ENCODE data around the gene TTC3.

The TTC3 gene

DNA sequence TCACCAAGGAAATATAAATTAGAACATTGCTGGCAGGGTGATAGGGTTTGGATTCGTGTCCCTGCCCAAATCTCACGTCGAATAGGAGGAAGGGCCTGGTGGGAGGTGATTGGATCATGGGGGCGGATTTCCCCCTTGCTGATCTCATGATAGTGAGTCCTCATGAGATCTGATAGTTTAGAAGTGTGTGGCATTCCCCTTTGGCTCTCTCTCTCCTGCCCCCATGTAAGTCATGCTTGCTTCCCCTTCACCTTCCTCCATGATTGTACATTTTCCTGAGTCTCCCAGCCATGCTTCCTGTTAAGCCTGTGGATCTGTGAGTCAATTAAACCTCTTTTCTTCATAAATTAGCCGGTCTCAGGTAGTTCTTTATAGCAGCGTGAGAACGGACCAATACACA lies 133.4 kb downstream of the TTC3 start:
- TF ChIP-seq, protein P1, sequence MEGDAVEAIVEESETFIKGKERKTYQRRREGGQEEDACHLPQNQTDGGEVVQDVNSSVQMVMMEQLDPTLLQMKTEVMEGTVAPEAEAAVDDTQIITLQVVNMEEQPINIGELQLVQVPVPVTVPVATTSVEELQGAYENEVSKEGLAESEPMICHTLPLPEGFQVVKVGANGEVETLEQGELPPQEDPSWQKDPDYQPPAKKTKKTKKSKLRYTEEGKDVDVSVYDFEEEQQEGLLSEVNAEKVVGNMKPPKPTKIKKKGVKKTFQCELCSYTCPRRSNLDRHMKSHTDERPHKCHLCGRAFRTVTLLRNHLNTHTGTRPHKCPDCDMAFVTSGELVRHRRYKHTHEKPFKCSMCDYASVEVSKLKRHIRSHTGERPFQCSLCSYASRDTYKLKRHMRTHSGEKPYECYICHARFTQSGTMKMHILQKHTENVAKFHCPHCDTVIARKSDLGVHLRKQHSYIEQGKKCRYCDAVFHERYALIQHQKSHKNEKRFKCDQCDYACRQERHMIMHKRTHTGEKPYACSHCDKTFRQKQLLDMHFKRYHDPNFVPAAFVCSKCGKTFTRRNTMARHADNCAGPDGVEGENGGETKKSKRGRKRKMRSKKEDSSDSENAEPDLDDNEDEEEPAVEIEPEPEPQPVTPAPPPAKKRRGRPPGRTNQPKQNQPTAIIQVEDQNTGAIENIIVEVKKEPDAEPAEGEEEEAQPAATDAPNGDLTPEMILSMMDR (conservative IDR thresholded peaks at IDR 0.05), result no peak
- H3K27ac ChIP-seq, result no peak overlapping the region

DNA sequence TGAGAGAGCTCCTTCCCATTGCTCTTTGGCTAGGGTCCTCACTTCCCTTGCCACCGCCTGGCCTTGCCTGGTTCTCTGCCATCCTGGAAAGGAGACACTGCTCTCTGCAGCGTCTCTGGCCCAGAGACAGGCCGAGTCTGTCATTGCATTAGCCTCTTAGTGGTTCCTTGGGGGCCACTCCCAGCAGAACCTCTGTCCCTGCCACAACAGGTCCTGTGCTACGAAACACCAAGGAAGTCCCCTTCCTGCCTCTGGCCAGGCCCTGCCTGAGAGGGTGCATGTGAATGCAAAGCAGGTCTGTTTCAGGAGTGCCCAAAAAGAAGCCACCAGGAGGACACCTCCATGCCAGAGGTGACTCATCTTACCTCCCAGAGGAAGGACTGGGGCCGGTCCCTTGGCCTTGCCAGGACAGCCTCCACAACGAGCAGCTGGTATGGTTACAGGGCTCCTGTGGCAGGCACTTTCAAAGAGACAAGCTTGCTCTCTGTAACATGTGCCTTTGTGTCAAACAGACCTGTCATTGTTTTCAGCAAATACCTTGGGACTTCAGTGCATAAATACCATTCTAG lies 134.5 kb downstream of the TTC3 start:
- no peak for TF ChIP-seq ZFX (IDR thresholded peaks at IDR 0.05)
- TF ChIP-seq, protein P1 (conservative IDR thresholded peaks at IDR 0.05), result no peak
- no peak overlapping the region for H3K27ac ChIP-seq

DNA sequence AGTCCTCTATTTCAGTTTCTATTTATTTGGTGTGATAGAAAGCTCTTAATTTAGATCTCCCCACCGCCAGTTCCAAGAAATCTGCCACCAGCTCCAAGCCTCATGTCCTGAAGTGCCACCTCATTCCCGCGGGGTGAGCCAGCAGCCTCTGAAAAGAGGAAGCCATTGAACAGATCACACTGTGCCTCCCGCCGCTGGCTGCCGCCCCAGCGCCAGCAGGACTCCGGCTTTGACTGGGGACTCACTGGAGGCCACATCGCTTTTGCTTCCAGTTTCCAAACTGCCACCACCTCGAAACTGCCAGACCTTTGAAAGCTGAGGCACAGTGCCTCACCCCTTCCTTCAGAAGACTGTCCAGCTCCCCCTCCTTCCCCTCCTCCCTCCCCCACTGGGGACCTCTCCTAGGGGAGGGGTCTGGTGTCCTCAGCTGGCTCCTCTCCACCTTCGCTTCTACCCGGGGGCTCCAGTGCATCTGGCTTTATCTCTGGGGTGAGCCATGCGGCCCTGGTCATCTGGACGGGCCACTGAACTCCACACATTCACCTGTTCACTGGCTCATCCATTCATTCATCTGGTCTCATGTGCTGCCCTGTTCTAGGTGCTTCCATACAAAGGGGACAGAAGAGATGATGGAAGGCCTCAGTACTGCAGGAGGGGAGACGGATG lies 135.1 kb downstream of the TTC3 start:
- no peak overlapping the region for H3K27ac ChIP-seq
- TF ChIP-seq, protein P1 (conservative IDR thresholded peaks at IDR 0.05), result no peak
- TF ChIP-seq ZFX (IDR thresholded peaks at IDR 0.05), result no peak

DNA sequence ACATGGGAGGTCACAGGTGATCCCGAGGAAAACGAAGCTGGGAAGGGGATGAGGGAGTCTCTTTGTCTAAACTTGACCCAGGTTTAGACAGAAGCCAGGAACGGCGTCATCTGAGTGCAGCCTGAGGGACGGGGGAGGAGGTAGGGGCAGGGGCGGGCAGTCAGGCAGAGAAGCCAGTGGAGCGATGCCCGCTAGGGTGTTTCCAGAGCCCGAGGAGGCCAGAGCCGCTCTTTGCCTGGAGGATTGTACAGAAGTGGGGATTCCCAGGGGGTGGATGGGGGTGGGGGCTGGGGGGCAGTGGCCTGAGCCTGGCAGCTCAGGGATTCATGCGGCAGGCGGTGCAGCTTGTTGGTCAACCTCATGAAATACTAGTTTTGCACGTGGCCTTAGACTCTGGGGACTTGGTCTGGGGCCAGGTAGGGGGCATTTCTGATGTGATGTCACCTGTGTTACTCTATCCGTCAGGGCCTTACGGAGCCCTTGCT lies 135.7 kb downstream of the TTC3 start:
- TF ChIP-seq, protein P1 (conservative IDR thresholded peaks at IDR 0.05), result no peak
- TF ChIP-seq ZFX (IDR thresholded peaks at IDR 0.05), result no peak

DNA sequence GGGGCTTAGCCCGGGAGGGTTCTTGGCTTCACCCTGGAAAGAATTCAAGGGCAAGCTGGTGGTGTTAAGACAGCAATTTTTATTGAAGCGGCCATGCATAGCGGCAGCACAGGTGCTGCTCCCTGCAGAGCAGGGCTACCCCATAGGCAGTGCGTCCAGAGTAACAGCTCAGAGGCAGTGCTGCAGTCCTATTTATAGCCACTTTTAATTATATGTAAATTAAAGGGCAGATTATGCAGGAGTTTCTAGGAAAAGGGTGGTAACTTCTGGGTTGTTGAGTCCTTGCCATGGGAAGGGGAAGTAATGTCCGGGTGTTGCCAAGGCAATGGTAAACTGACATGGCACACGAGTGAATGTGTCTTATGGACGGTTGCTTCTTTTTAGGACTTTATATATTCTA lies 137.1 kb downstream of the TTC3 start:
- no peak overlapping the region for H3K27ac ChIP-seq
- TF ChIP-seq ZFX (IDR thresholded peaks at IDR 0.05), result no peak
- TF ChIP-seq, protein P1 (conservative IDR thresholded peaks at IDR 0.05), result no peak

More for the DNA sequence above, 135.7 kb downstream of the TTC3 start:
- no peak overlapping the region for H3K27ac ChIP-seq

DNA sequence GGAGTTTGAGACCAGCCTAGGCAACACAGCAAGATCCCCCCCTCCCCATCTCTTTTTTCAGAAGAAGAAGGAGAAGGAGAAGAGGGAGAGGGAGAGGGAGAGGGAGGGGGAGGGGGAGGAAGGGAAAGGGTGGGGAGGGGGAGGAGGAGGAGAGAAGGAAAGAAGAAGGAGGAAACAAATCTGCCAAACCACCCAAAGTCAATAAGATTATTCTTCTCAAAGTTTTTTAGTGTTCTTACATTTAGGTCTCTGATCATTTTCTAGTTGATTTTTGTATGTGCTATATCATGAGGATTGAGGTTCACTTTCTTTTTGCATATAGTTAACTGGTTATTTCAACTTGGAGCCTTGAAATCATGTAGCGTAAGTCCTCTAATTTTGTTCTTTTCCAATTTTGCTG lies 137.7 kb downstream of the TTC3 start:
- TF ChIP-seq, protein P1 (conservative IDR thresholded peaks at IDR 0.05), result no peak
- TF ChIP-seq ZFX (IDR thresholded peaks at IDR 0.05), result no peak

DNA sequence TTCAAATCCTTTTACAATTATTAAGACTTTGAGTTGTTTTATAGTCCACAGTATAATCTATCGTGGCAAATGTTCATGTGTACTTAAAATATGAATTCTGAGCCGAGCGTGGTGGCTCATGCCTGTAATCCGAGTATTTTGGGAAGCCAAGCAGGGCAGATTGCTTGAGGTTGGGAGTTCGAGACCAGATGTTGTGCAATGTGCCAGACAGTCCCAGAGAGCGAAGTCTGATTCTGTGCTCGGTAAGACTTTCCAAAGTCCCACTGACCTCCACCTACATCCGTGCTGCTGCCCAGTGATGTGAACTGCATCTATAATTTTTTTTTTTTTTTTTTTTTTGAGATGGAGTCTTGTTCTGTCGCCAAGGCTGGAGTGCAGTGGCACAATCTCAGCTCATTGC lies 141.9 kb downstream of the TTC3 start:
- TF ChIP-seq ZFX (IDR thresholded peaks at IDR 0.05), result no peak
- TF ChIP-seq, protein P1 (conservative IDR thresholded peaks at IDR 0.05), result no peak

More for the DNA sequence above, 137.7 kb downstream of the TTC3 start:
- no peak overlapping the region for H3K27ac ChIP-seq

More for the DNA sequence above, 141.9 kb downstream of the TTC3 start:
- no peak overlapping the region for H3K27ac ChIP-seq

Data from C4-2B (cell line).